ENCODE data around the gene PRR12.

DNA sequence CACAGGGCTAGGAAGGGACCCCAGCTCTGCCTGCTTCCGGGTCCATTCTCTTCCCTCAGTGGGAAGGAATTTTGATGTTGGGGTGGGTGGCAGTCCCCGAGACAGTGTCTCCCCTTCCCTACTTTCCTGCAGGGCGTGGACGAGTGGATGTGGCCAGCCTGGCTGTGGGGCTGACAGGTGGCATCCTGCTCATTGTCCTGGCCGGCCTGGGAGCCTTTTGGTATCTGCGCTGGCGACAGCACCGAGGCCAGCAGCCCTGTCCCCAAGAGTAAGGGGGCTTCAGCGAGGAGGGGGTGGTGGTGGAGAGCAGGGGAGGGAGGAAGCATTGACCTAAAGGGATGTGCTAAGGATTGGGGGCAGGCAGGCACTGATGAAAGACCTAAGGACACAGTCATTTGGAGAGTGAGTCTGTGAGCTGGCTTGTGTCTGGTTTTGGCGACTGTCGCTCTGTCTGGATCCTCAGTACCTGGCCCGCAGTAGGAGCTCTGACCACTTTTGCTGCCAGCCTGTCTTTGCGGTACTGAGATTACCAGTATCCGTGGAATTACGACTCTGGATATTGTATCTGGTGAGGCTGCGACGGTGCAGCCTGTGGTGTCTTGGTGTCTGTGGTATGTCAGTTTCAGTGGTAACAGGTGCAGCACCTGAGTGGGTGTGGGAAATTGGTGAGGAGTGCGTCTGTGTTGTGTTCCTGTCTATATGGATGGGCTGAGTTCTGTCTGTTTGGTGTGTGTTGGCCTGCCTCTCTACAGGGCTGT lies 2.4 kb upstream of the PRR12 start:
- no peak for TF ChIP-seq EZH2 (optimal IDR thresholded peaks at IDR 0.05; ENCODE audit: low read depth, low read length)
- TF ChIP-seq, protein P1, sequence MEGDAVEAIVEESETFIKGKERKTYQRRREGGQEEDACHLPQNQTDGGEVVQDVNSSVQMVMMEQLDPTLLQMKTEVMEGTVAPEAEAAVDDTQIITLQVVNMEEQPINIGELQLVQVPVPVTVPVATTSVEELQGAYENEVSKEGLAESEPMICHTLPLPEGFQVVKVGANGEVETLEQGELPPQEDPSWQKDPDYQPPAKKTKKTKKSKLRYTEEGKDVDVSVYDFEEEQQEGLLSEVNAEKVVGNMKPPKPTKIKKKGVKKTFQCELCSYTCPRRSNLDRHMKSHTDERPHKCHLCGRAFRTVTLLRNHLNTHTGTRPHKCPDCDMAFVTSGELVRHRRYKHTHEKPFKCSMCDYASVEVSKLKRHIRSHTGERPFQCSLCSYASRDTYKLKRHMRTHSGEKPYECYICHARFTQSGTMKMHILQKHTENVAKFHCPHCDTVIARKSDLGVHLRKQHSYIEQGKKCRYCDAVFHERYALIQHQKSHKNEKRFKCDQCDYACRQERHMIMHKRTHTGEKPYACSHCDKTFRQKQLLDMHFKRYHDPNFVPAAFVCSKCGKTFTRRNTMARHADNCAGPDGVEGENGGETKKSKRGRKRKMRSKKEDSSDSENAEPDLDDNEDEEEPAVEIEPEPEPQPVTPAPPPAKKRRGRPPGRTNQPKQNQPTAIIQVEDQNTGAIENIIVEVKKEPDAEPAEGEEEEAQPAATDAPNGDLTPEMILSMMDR (IDR thresholded peaks at IDR 0.05; ENCODE audit: low read length) = no peak
- TF ChIP-seq EZH2phosphoT487 (IDR thresholded peaks at IDR 0.05; ENCODE audit: low read length) = no peak
